HFF-Myc (cell line): Measurements from ENCODE around the gene DEFB124.
A peak's percentile ranks its signal among the peaks of the same experiment; 100 is the strongest.
"Not testable (repeated sequence)": the region's sequence is repeated elsewhere in the genome, so short reads cannot be mapped to it uniquely, and the experiment has no call there.

Source experiments
- DNase-seq: peaks from one replicate; pipeline ENCODE4 v3.0.0-alpha.2; 2011; ENCODE audit warnings: low read depth; ENCODE audit errors: extremely low read depth
- H3K4me3 ChIP-seq: replicated peaks from 2 replicates; pipeline ENCODE4 v1.5.1; 2011; ENCODE audit warnings: low read depth, mild to moderate bottlenecking, control low read depth, low read length
- CTCF ChIP-seq: IDR thresholded peaks from 2 replicates; pipeline ENCODE4 v1.5.1; 2012; ENCODE audit warnings: mild to moderate bottlenecking, low read depth, low read length, control low read depth; ENCODE audit errors: missing control alignments

Gene DEFB124

GRCh38 chr20:31515775-31516107, 40.8 kb upstream of the DEFB124 start:
- no peak for DNase-seq
- no peak for TF ChIP-seq CTCF
- peak overlapping the region; percentile 99 for H3K4me3 ChIP-seq

- no peak for DNase-seq
- no peak for TF ChIP-seq CTCF
- peak overlapping the region; percentile 99 for H3K4me3 ChIP-seq
Measured at GRCh38 chr20:31515072-31515774, 40.3 kb upstream of the DEFB124 start.

- peak within 1 kb of the TSS; percentile 99 for H3K4me3 ChIP-seq
- DNase-seq = peak; percentile 73
- TF ChIP-seq CTCF = peak; percentile 97
Measured at GRCh38 chr20:31514154-31515071, 39.5 kb upstream of the DEFB124 start, which contains the start of gene HM13. Gene HM13, plus strand, starts transcription at chr20:31514442. Its CDS starts 110 bp downstream, at chr20:31514552.

GRCh38 chr20:31508517-31509244, 33.8 kb upstream of the DEFB124 start:
- DNase-seq = no peak
- TF ChIP-seq CTCF = no peak
- no peak overlapping the region for H3K4me3 ChIP-seq

GRCh38 chr20:31505903-31506302, 31.0 kb upstream of the DEFB124 start:
- DNase-seq = no peak
- TF ChIP-seq CTCF = no peak

GRCh38 chr20:31502884-31503673, 28.2 kb upstream of the DEFB124 start:
- DNase-seq = peak; percentile 52
- H3K4me3 ChIP-seq = not testable (repeated sequence)
- TF ChIP-seq CTCF = peak; percentile 80

More at GRCh38 chr20:31505903-31506302, 31.0 kb upstream of the DEFB124 start:
- H3K4me3 ChIP-seq = no peak overlapping the region
